ENCODE measurements around the gene MTOR. TPM values are rescaled to one million over a fixed set of nuclear protein-coding genes. Genes with fewer than 3 reads are reported as not detected.

Gene MTOR
- polyA plus RNA-seq, 3 donors: 2.0 to 29.4 (median 3.3) TPM

- H3K36me3 ChIP-seq (replicated peaks in 1 of 2; ENCODE audit: control insufficient read depth in 1 of 2, insufficient read depth in 2 of 2, low read length in 2 of 2): peaks cover 85 to 100% of the 10 kb centered on the region in 2 donors
- H4K20me1 ChIP-seq (ENCODE audit: insufficient read depth, low read length): no peaks in the 10 kb centered on the region
- H3K9ac ChIP-seq (ENCODE audit: insufficient read depth, low read length, poor library complexity, severe bottlenecking): no peak overlapping the region
- no peak overlapping the region for H3K4me2 ChIP-seq (replicated peaks; ENCODE audit: extremely low read depth, low read length, poor library complexity, severe bottlenecking)
- H2AFZ ChIP-seq (ENCODE audit: insufficient read depth, low read depth, low read length, poor library complexity, severe bottlenecking): no peak overlapping the region
- intact Hi-C loops (cut with micrococcal nuclease): no loop called here
- no peak for TF ChIP-seq CTCF (IDR thresholded peaks at IDR 0.05)
- H3K4me1 ChIP-seq (ENCODE audit: control insufficient read depth in 1 of 2, insufficient read depth in 2 of 2, low read length in 2 of 2): no peaks in the 10 kb centered on the region
- Mint-ChIP-seq H3K4me1 (no peaks in the 10 kb centered on the region), H3K27ac (no peak overlapping the region), H3K4me3 (no peak overlapping the region), H3K36me3 (peaks cover 87 to 98% of the 10 kb centered on the region in 2 donors), H3K27me3 (ENCODE audit: low read depth in 3 of 3) (no peaks in the 10 kb centered on the region), H3K9me3 (no peaks in the 10 kb centered on the region)
- DNase-seq: no peak
- H3K27ac ChIP-seq (ENCODE audit: low read depth in 1 of 2, low read length in 2 of 2): no peak overlapping the region
- no peaks in the 10 kb centered on the region for H3K27me3 ChIP-seq (ENCODE audit: control insufficient read depth in 2 of 2, insufficient read depth in 2 of 2, low read length in 2 of 2)
- no peak overlapping the region for H3K4me3 ChIP-seq (replicated peaks in 1 of 3; ENCODE audit: low read depth in 2 of 3, low read length in 3 of 3)
- no peaks in the 10 kb centered on the region for H3K9me3 ChIP-seq (replicated peaks in 1 of 2; ENCODE audit: control insufficient read depth in 1 of 2, insufficient read depth in 1 of 2, low read length in 2 of 2)
- no peaks in the 10 kb centered on the region for H3K79me2 ChIP-seq (ENCODE audit: insufficient read depth, low read length)
- WGBS (ENCODE audit: insufficient coverage): 99% methylated on average over 9 of the region's 11 CpGs
These were observed 69.0 kb downstream of the MTOR start for GRCh38 chr1:11193376-11193775.

GRCh38 chr1:11188858-11189451, 73.4 kb downstream of the MTOR start, which contains the start of gene ANGPTL7:
ANGPTL7 (plus strand) TSS chr1:11189355; CDS start chr1:11189580, 225 bp downstream.
- TF ChIP-seq CTCF (IDR thresholded peaks at IDR 0.05): no peak
- peaks cover 65 to 90% of the 10 kb centered on the region in 2 donors for H3K36me3 Mint-ChIP-seq

More at GRCh38 chr1:11188858-11189451, 73.4 kb downstream of the MTOR start, which contains the start of gene ANGPTL7:
- no peak within 1 kb of the TSS for H3K4me3 ChIP-seq (replicated peaks in 1 of 3; ENCODE audit: low read depth in 2 of 3, low read length in 3 of 3)
- Mint-ChIP-seq H3K9me3 (no peaks in the 10 kb centered on the region), H3K4me3 (no peak within 1 kb of the TSS), H3K27ac (no peak within 1 kb of the TSS), H3K4me1 (no peaks in the 10 kb centered on the region), H3K27me3 (ENCODE audit: low read depth in 3 of 3) (no peaks in the 10 kb centered on the region)
- no peaks in the 10 kb centered on the region for H3K9me3 ChIP-seq (replicated peaks in 1 of 2; ENCODE audit: control insufficient read depth in 1 of 2, insufficient read depth in 1 of 2, low read length in 2 of 2)
- no peak within 1 kb of the TSS for H3K9ac ChIP-seq (ENCODE audit: insufficient read depth, low read length, poor library complexity, severe bottlenecking)
- no peaks in the 10 kb centered on the region for H3K79me2 ChIP-seq (ENCODE audit: insufficient read depth, low read length)
- H3K4me1 ChIP-seq (ENCODE audit: control insufficient read depth in 1 of 2, insufficient read depth in 2 of 2, low read length in 2 of 2): no peaks in the 10 kb centered on the region
- no peak within 1 kb of the TSS for H2AFZ ChIP-seq (ENCODE audit: insufficient read depth, low read depth, low read length, poor library complexity, severe bottlenecking)
- H3K36me3 ChIP-seq (replicated peaks in 1 of 2; ENCODE audit: control insufficient read depth in 1 of 2, insufficient read depth in 2 of 2, low read length in 2 of 2): peaks cover 59 to 100% of the 10 kb centered on the region in 2 donors
- no peaks in the 10 kb centered on the region for H3K27me3 ChIP-seq (ENCODE audit: control insufficient read depth in 2 of 2, insufficient read depth in 2 of 2, low read length in 2 of 2)
- 100% methylated on average over 1 of the region's 8 CpGs for WGBS (ENCODE audit: insufficient coverage)
- H4K20me1 ChIP-seq (ENCODE audit: insufficient read depth, low read length): no peaks in the 10 kb centered on the region
- no peak within 1 kb of the TSS for H3K27ac ChIP-seq (ENCODE audit: low read depth in 1 of 2, low read length in 2 of 2)
- DNase-seq: no peak
- no peak within 1 kb of the TSS for H3K4me2 ChIP-seq (replicated peaks; ENCODE audit: extremely low read depth, low read length, poor library complexity, severe bottlenecking)
- intact Hi-C loops (cut with micrococcal nuclease): no loop called here
